HG02571 (cell line): ENCODE data around the gene LTBP1.

Experiments used
- ATAC-seq: cut with Tn5 transposase; IDR thresholded peaks from one replicate; pipeline ENCODE4 v1.9.1; 2021; ENCODE audit warnings: mild to moderate bottlenecking, moderate library complexity; ENCODE audit not compliant: unreplicated experiment

The LTBP1 gene

GRCh38 chr2:33106115-33106514 lies 159.4 kb downstream of the LTBP1 start:
- no peak for ATAC-seq

- no peak for ATAC-seq
Observed at GRCh38 chr2:33107690-33108482, 161.1 kb downstream of the LTBP1 start.

GRCh38 chr2:33108483-33109443 lies 162.0 kb downstream of the LTBP1 start:
- no peak for ATAC-seq

- ATAC-seq = no peak
Observed at GRCh38 chr2:33110461-33110860, 163.7 kb downstream of the LTBP1 start.

- ATAC-seq = no peak
Observed at GRCh38 chr2:33111002-33111446, 164.3 kb downstream of the LTBP1 start.

- ATAC-seq = no peak
Observed at GRCh38 chr2:33115196-33115595, 168.4 kb downstream of the LTBP1 start.

- no peak for ATAC-seq
Observed at GRCh38 chr2:33115728-33116127, 169.0 kb downstream of the LTBP1 start.

- no peak for ATAC-seq
Observed at GRCh38 chr2:33116799-33117198, 170.0 kb downstream of the LTBP1 start.

- no peak for ATAC-seq
Observed at GRCh38 chr2:33118651-33119050, 171.9 kb downstream of the LTBP1 start.

- ATAC-seq = no peak
Observed at GRCh38 chr2:33121416-33121815, 174.7 kb downstream of the LTBP1 start.

- ATAC-seq = no peak
Observed at GRCh38 chr2:33121925-33122324, 175.2 kb downstream of the LTBP1 start.

GRCh38 chr2:33122726-33123125 lies 176.0 kb downstream of the LTBP1 start:
- no peak for ATAC-seq

- ATAC-seq = no peak
Observed at GRCh38 chr2:33123216-33123615, 176.5 kb downstream of the LTBP1 start.

- no peak for ATAC-seq
Observed at GRCh38 chr2:33126552-33126951, 179.8 kb downstream of the LTBP1 start.

GRCh38 chr2:33126958-33127357 lies 180.2 kb downstream of the LTBP1 start:
- ATAC-seq = no peak

GRCh38 chr2:33129263-33130053 lies 182.7 kb downstream of the LTBP1 start:
- no peak for ATAC-seq

- ATAC-seq = no peak
Observed at GRCh38 chr2:33130054-33130447, 183.3 kb downstream of the LTBP1 start.

- no peak for ATAC-seq
Observed at GRCh38 chr2:33130544-33130943, 183.8 kb downstream of the LTBP1 start.

- ATAC-seq = no peak
Observed at GRCh38 chr2:33131111-33131510, 184.4 kb downstream of the LTBP1 start.

- ATAC-seq = no peak
Observed at GRCh38 chr2:33131749-33132148, 185.0 kb downstream of the LTBP1 start.

- no peak for ATAC-seq
Observed at GRCh38 chr2:33133454-33133952, 186.8 kb downstream of the LTBP1 start.
